DND-41 (cell line): ENCODE data around the gene ZNF783.

Experiments used
- EZH2 ChIP-seq: IDR thresholded peaks from 3 replicates; pipeline ENCODE4 v1.6.1; 2012; ENCODE audit warnings: borderline replicate concordance, low read depth, mild to moderate bottlenecking, moderate library complexity, low read length, inconsistent platforms; ENCODE audit not compliant: severe bottlenecking
- TF ChIP-seq, protein P1 (sequence below): IDR thresholded peaks from 2 replicates; pipeline ENCODE4 v1.5.1; 2012; ENCODE audit warnings: borderline replicate concordance, low read length, moderate library complexity, mild to moderate bottlenecking; ENCODE audit not compliant: poor library complexity, severe bottlenecking; ENCODE audit errors: extremely low read depth

DNA sequence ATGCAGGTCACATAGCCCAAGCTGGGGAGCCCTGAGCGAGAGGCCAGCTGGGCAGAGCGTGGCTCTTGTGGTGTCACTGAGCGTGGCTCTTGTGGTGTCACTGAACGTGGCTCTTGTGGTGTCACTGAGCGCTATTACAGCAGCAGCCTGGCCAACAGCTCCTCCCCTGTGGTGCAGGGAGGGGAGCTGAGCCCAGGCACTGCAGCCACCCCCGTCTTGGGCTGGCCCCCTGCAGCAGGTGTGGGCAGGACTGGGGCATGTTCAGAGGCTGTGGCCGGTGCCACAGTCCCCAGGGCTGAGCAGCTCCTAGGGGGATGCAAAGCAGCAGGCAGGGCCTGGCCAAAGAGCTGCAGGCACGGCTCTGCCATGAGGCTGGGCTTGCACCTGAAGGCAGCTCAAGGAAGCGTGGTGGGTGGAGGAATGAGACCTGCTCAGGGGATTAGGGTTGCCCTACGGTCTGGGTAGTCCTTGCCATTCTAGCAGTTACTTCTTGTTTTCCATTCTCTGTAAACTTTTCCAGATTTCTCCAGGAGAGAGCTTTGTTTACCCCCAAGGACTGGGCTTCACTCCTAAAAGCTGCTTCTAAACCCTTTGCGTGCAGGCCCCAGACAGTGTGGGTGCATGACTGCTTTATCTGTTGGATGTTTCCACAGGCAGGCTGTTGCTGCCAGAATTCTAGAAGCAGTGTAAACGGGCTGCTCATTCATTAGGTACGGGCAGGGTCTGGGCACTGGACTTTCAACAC, 29.2 kb downstream of the ZNF783 start:
- TF ChIP-seq, protein P1, sequence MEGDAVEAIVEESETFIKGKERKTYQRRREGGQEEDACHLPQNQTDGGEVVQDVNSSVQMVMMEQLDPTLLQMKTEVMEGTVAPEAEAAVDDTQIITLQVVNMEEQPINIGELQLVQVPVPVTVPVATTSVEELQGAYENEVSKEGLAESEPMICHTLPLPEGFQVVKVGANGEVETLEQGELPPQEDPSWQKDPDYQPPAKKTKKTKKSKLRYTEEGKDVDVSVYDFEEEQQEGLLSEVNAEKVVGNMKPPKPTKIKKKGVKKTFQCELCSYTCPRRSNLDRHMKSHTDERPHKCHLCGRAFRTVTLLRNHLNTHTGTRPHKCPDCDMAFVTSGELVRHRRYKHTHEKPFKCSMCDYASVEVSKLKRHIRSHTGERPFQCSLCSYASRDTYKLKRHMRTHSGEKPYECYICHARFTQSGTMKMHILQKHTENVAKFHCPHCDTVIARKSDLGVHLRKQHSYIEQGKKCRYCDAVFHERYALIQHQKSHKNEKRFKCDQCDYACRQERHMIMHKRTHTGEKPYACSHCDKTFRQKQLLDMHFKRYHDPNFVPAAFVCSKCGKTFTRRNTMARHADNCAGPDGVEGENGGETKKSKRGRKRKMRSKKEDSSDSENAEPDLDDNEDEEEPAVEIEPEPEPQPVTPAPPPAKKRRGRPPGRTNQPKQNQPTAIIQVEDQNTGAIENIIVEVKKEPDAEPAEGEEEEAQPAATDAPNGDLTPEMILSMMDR, result no peak
- no peak for TF ChIP-seq EZH2
